GM19468 (cell line): Measurements from ENCODE around the gene SYNM.
"Not testable (repeated sequence)": the region's sequence is repeated elsewhere in the genome, so short reads cannot be mapped to it uniquely, and the experiment has no call there.

Source experiments
- ATAC-seq: cut with Tn5 transposase; IDR thresholded peaks from one replicate; pipeline ENCODE4 v1.9.1; 2021; ENCODE audit warnings: mild to moderate bottlenecking, moderate library complexity, moderate number of reproducible peaks; ENCODE audit not compliant: unreplicated experiment; ENCODE audit errors: extremely low read depth

The SYNM gene

GRCh38 chr15:99104788-99105513, at the start of gene SYNM:
SYNM (plus strand) TSS chr15:99105080; CDS start chr15:99105200, 120 bp downstream.
- peak; percentile 30 for ATAC-seq

GRCh38 chr15:99055555-99056134, 49.2 kb upstream of the SYNM start:
- no peak for ATAC-seq

- ATAC-seq = no peak
These were observed 47.9 kb upstream of the SYNM start for GRCh38 chr15:99057020-99057419.

- no peak for ATAC-seq
These were observed 47.0 kb upstream of the SYNM start for GRCh38 chr15:99057697-99058420.

- ATAC-seq = no peak
These were observed 46.4 kb upstream of the SYNM start for GRCh38 chr15:99058421-99058870.

GRCh38 chr15:99059010-99059981, 45.6 kb upstream of the SYNM start:
- ATAC-seq = peak; percentile 61

- ATAC-seq = not testable (repeated sequence)
These were observed 44.7 kb upstream of the SYNM start for GRCh38 chr15:99060186-99060585.

GRCh38 chr15:99062226-99062625, 42.7 kb upstream of the SYNM start:
- ATAC-seq = no peak

- ATAC-seq = no peak
These were observed 36.7 kb upstream of the SYNM start for GRCh38 chr15:99068186-99068585.

GRCh38 chr15:99070208-99070607, 34.7 kb upstream of the SYNM start:
- ATAC-seq = no peak

- no peak for ATAC-seq
These were observed 33.7 kb upstream of the SYNM start for GRCh38 chr15:99071091-99071680.

- no peak for ATAC-seq
These were observed 31.7 kb upstream of the SYNM start for GRCh38 chr15:99073008-99073717.

- ATAC-seq = no peak
These were observed 30.4 kb upstream of the SYNM start for GRCh38 chr15:99074446-99074845.

- not testable (repeated sequence) for ATAC-seq
These were observed 29.7 kb upstream of the SYNM start for GRCh38 chr15:99075059-99075652.

GRCh38 chr15:99076109-99076508, 28.8 kb upstream of the SYNM start:
- no peak for ATAC-seq

GRCh38 chr15:99076555-99077308, 28.1 kb upstream of the SYNM start:
- ATAC-seq = peak; percentile 83

GRCh38 chr15:99082798-99083197, 22.1 kb upstream of the SYNM start:
- ATAC-seq = no peak

- no peak for ATAC-seq
These were observed 19.9 kb upstream of the SYNM start for GRCh38 chr15:99084965-99085364.
